GM18502 (cell line): ENCODE results near the gene MSANTD1.
A peak's percentile ranks its signal among the peaks of the same experiment; 100 is the strongest.

Experiments used
- ATAC-seq: cut with Tn5 transposase; IDR thresholded peaks from one replicate; pipeline ENCODE4 v1.9.1; 2021; ENCODE audit warnings: mild to moderate bottlenecking; ENCODE audit not compliant: unreplicated experiment, poor library complexity

The MSANTD1 gene

GRCh38 chr4:3248811-3249661, at the start of gene MSANTD1:
TSS of gene MSANTD1 (plus strand) at chr4:3249159. CDS start at chr4:3249223, 64 bp downstream.
- no peak for ATAC-seq

GRCh38 chr4:3199653-3200422, 49.1 kb upstream of the MSANTD1 start:
- no peak for ATAC-seq

- no peak for ATAC-seq
Observed at GRCh38 chr4:3200423-3201090, 48.4 kb upstream of the MSANTD1 start.

GRCh38 chr4:3201718-3202702, 46.9 kb upstream of the MSANTD1 start:
- ATAC-seq, result peak; percentile 62

- no peak for ATAC-seq
Observed at GRCh38 chr4:3202836-3203820, 45.8 kb upstream of the MSANTD1 start.

GRCh38 chr4:3203971-3204431, 45.0 kb upstream of the MSANTD1 start:
- ATAC-seq, result no peak

- no peak for ATAC-seq
Observed at GRCh38 chr4:3205995-3206394, 43.0 kb upstream of the MSANTD1 start.

- ATAC-seq, result no peak
Observed at GRCh38 chr4:3206439-3207100, 42.4 kb upstream of the MSANTD1 start.

GRCh38 chr4:3207531-3208037, 41.4 kb upstream of the MSANTD1 start:
- no peak for ATAC-seq

- no peak for ATAC-seq
Observed at GRCh38 chr4:3208826-3209225, 40.1 kb upstream of the MSANTD1 start.

- no peak for ATAC-seq
Observed at GRCh38 chr4:3209551-3210325, 39.2 kb upstream of the MSANTD1 start.

- ATAC-seq, result no peak
Observed at GRCh38 chr4:3210467-3210866, 38.5 kb upstream of the MSANTD1 start.

- ATAC-seq, result no peak
Observed at GRCh38 chr4:3211866-3212265, 37.1 kb upstream of the MSANTD1 start.

GRCh38 chr4:3212391-3213105, 36.4 kb upstream of the MSANTD1 start:
- ATAC-seq, result no peak

GRCh38 chr4:3213106-3213425, 35.9 kb upstream of the MSANTD1 start:
- no peak for ATAC-seq

- no peak for ATAC-seq
Observed at GRCh38 chr4:3213661-3214250, 35.2 kb upstream of the MSANTD1 start.
